HG02981 (cell line): ENCODE measurements around the gene BRD7.
A peak's percentile ranks its signal among the peaks of the same experiment; 100 is the strongest.

Experiments
- ATAC-seq: cut with Tn5 transposase; IDR thresholded peaks from one replicate; pipeline ENCODE4 v1.9.1; 2021; ENCODE audit warnings: mild to moderate bottlenecking, moderate library complexity; ENCODE audit not compliant: unreplicated experiment

Gene BRD7

GRCh38 chr16:50274326-50275097 is 94.3 kb downstream of the BRD7 start:
- ATAC-seq: peak; percentile 32

- ATAC-seq: peak; percentile 67
Observed at GRCh38 chr16:50273888-50274325, 94.9 kb downstream of the BRD7 start.

DNA sequence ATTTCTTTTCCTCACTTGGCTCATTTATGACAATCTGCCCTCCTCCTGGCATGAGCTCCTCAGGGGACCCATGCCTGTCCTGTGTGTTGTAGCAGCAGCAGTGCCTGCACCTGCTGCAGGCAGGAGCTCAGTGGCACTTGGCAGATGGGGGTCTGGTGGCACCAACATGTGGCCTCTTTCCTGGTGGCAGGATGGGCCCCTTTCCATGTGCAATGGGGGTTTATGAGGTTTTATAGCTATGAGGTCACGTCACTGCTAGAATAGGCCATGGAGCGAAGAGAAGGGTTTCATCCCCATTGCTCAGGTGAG is 95.5 kb downstream of the BRD7 start:
- no peak for ATAC-seq

- no peak for ATAC-seq
Observed at GRCh38 chr16:50272687-50273381, 96.0 kb downstream of the BRD7 start.

DNA sequence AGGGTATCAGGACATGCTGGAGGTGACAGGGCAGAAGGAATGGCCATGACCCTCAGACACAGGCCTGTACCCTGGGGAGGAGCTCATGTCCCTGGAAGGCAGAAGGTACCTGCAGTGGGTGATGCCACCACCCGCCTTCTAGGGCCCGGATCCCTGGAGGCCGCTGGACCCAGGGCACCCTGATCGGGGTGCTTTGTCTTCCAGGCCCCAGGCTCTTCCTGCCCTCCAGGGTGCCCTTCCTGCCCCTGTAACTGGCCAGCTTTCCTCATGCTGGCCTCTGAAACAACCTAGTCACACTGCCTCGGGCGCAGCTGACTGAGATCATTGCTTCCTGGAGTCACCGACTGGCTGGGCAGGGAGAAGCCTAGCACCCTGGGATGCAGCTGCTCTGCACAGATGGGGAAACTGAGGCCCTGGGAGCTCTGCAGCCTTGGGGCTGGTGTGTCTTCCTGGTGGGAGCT is 96.6 kb downstream of the BRD7 start:
- no peak for ATAC-seq

- no peak for ATAC-seq
Observed at GRCh38 chr16:50271148-50272041, 97.4 kb downstream of the BRD7 start.

DNA sequence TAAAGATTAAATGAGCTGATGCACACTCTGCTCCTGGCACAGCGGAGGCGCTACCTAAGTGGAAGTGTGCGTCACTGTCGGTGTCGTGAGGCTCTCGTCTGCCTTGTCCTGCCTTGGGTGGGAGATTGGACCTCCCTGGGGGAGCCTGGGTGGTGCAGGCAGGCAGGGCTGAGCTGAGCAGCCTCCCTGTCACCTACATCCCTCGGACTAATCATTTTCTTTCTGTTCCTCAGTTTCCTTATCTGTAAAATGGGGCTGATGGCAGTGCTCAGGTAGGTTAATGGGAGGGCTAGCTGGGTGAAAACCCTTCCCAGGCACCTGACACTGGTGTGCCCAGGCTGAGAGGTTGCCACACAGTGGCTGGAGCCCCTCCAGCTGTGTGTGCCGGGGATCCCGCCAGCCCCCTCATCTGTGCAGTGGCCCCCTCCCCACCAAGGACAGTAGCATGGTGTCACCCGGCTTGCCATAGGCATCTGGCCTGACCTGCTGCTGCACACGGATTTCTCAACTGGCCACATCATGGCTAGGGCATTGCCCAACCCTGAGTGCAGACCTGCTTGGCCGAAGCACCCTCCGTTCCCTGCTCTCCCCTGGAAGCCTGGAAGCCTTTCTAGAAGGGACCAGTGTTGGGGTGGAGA is 98.2 kb downstream of the BRD7 start:
- ATAC-seq: no peak

GRCh38 chr16:50269769-50270509 is 98.8 kb downstream of the BRD7 start:
- no peak for ATAC-seq

DNA sequence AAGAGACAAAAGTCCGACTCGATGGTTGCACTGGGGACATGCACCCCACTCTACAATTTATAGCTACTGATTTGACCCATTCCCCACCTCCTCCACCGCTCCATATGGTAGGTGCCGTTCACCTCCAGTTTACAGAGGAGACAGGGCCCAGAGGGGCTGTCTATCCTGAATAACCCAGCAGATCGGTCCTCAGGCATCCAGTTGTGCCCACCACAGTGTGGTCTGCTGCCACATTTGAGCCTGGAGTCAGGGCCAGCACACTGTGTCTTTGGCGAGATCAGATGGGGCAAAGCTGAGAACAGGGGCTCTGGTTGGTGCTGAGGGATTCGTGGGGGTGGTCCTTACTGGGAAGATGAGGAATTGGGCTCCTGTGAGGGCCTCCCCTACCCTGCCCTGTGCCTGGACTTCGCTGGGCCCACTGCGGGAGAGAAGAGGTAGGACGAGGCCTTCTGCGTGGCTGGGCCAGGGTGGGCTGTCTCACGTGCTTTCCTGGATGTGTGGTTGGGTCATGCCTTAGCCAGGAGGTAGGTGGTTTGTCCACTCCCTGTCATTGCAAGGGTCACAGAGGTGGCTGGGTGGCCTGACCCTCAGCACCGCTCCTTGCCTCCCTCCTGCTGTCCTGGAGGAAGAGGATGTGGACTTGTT is 99.6 kb downstream of the BRD7 start:
- ATAC-seq: no peak

DNA sequence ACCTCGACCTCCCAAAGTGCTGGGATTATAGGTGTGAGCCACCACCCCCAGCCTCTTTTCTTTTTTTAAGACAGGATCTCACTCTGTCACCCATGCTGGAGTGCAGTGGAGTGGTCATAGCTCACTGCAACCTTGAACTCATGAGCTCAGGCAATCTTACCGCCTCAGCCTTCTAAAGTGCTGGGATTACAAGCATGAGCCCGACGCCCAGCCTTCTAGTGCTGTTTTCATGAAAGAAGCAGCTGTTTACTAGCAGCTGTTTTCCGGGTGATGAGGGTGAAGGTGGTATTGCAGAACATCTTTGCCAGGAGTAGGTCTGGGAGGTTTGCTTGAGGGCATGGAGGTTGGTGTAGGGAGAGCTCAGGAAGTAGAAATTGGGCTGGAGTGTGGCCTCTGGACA is 100.4 kb downstream of the BRD7 start:
- ATAC-seq: no peak

- ATAC-seq: no peak
Observed at GRCh38 chr16:50267651-50268050, 101.1 kb downstream of the BRD7 start.

- no peak for ATAC-seq
Observed at GRCh38 chr16:50267151-50267631, 101.6 kb downstream of the BRD7 start.

DNA sequence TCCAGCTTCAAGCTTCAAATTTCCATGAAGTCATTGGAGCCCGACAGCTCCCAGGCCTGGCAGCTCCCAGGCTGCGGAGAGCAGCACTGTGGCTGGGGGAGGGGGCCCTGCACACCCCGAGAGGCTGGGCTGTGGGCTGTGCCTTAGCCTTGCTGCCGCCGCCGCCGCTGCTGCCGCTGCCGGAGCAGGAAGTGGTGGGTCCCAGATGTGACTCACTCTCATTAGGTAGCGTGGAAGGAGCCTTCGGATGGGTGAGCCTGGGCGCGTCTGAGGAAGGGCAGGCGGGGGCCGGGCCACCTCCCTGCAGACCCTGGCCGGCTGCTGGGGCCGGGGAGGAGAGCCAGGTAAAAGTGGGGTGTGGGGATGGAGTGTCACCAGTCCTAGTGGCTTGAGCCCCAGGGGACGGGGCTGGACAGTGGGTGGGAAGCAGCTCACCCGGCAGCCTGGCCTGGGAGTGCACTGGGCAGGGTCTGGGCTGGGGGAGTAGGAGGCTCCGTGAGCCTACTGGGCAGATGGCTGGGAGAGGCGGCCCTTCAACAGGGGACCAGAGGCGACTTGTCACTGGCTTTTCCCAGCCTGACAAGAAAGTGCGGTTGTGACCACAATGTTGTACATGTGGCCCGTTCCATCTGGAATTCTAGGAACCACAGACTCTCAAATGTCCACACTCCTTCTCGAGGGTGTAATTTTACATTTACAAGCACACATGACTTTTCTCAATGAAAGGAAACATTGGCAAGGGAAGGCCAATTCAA is 102.3 kb downstream of the BRD7 start, which contains the start of gene ADCY7:
ADCY7 (plus strand) TSS at position 215 of the 755 bp plus-strand sequence. CDS start 21,629 bp downstream, outside the sequence.
- peak; percentile 77 for ATAC-seq
